Cardiac fibroblast (primary cell): ENCODE data around the gene PHF11.

Experiments
- DNase-seq, 2 donors: peaks; one replicate each; pipeline versions ENCODE4 v3.0.0 to v3.0.0-alpha.2; 2010; ENCODE audit warnings: low read depth in 2 of 2
- H3K4me3 ChIP-seq, 2 donors: replicated peaks in 1 of 2; 1 replicate in 1 of 2; 2 replicates in 1 of 2; pipeline ENCODE4 v1.5.1; 2011; ENCODE audit warnings: low read depth in 2 of 2, low read length in 2 of 2, mild to moderate bottlenecking in 2 of 2, moderate library complexity in 1 of 2
- TF ChIP-seq, protein P1 (sequence below): IDR thresholded peaks from one replicate; pipeline ENCODE4 v1.5.1; 2011; ENCODE audit warnings: low read depth, mild to moderate bottlenecking, low read length, inconsistent platforms

Gene PHF11

GRCh38 chr13:49517461-49517860 lies 21.7 kb downstream of the PHF11 start:
- H3K4me3 ChIP-seq: no peak overlapping the region
- TF ChIP-seq, protein P1, sequence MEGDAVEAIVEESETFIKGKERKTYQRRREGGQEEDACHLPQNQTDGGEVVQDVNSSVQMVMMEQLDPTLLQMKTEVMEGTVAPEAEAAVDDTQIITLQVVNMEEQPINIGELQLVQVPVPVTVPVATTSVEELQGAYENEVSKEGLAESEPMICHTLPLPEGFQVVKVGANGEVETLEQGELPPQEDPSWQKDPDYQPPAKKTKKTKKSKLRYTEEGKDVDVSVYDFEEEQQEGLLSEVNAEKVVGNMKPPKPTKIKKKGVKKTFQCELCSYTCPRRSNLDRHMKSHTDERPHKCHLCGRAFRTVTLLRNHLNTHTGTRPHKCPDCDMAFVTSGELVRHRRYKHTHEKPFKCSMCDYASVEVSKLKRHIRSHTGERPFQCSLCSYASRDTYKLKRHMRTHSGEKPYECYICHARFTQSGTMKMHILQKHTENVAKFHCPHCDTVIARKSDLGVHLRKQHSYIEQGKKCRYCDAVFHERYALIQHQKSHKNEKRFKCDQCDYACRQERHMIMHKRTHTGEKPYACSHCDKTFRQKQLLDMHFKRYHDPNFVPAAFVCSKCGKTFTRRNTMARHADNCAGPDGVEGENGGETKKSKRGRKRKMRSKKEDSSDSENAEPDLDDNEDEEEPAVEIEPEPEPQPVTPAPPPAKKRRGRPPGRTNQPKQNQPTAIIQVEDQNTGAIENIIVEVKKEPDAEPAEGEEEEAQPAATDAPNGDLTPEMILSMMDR: peak; percentile 19
- peak in 1 of 2 donors; percentile 19 for DNase-seq

- TF ChIP-seq, protein P1: no peak
- no peak for DNase-seq
Measured at GRCh38 chr13:49521224-49521623, 25.5 kb downstream of the PHF11 start.

DNA sequence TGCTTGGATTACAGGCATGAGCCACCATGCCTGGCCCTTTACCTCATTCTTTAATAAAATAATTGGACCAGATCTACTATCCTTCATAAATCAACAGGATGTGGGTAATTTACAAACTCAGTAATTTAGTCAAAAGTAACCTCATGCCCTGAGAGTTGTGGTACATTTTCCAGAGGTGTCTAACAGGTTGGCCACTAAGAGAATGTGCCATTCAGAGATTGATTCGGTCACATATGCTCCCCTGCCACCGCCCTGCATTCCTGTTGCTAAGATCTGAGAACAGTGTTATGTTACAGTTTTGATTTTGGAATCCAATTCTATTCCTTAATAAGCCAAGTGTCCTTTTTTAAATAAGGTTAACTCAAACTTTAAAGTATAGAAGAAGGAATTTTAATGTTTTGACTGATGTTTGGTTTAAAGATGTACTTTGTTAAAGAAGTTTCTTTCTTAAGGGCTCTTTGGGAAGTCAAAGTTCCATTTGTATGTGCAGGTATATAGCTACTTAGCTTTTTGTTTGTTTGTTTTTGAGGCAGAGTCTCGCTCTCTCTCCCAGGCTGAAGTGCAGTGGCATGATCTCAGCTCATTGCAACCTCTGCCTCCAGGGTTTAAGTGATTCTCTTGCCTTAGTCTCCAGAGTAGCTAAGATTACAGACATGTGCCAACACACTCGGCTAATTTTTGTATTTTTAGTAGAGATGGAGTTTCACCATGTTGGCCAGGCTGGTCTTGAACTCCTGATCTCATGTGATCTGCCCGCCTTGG lies 29.2 kb downstream of the PHF11 start:
- DNase-seq: no peak
- TF ChIP-seq, protein P1: no peak

More at GRCh38 chr13:49521224-49521623, 25.5 kb downstream of the PHF11 start:
- no peak overlapping the region for H3K4me3 ChIP-seq

GRCh38 chr13:49527123-49527522 lies 31.4 kb downstream of the PHF11 start:
- H3K4me3 ChIP-seq: no peak overlapping the region
- TF ChIP-seq, protein P1: no peak

More for the DNA sequence above, 29.2 kb downstream of the PHF11 start:
- no peak overlapping the region for H3K4me3 ChIP-seq

GRCh38 chr13:49528161-49528560 lies 32.4 kb downstream of the PHF11 start:
- no peak overlapping the region for H3K4me3 ChIP-seq
- TF ChIP-seq, protein P1: no peak
- DNase-seq: no peak

More at GRCh38 chr13:49527123-49527522, 31.4 kb downstream of the PHF11 start:
- DNase-seq: peak in 1 of 2 donors; percentile 3

GRCh38 chr13:49530457-49530856 lies 34.7 kb downstream of the PHF11 start:
- no peak overlapping the region for H3K4me3 ChIP-seq
- no peak for DNase-seq
- TF ChIP-seq, protein P1: no peak
